B cell (primary cell): ENCODE data around the gene AK8.

Experiments used
- CTCF ChIP-seq: fragments of 200-600 bp; IDR thresholded peaks from one replicate; pipeline ENCODE4 v1.8.0; 2022; ENCODE audit warnings: antibody characterized with exemption, mild to moderate bottlenecking
- EZH2 ChIP-seq: IDR thresholded peaks from 2 replicates; pipeline ENCODE4 v1.6.1; 2012; ENCODE audit warnings: borderline replicate concordance, low read depth, mild to moderate bottlenecking, moderate library complexity, low read length; ENCODE audit not compliant: insufficient read depth, poor library complexity, severe bottlenecking

GRCh38 chr9:132763574-132763973 lies 114.5 kb downstream of the AK8 start:
- TF ChIP-seq EZH2 (no peak), CTCF (no peak)
